Naive thymus-derived CD4-positive, alpha-beta T cell (primary cell): ENCODE data around the gene METTL16. TPM values are rescaled to one million over a fixed set of nuclear protein-coding genes. Genes with fewer than 3 reads are reported as not detected.
"Not testable (repeated sequence)": the region's sequence is repeated elsewhere in the genome, so short reads cannot be mapped to it uniquely, and the experiment has no call there.

ENCODE experiments used
- ATAC-seq: fragments of 150-1000 bp; cut with Tn5 transposase; 2 replicates; pipeline ENCODE4 v1.10.0; 2021; ENCODE audit warnings: mild to moderate bottlenecking, moderate library complexity
- CTCF ChIA-PET: fragments of 350-600 bp; sonication (Branson Sonifier 250); formaldehyde crosslinking; loops from one replicate; lab custom pipeline; 2021; ENCODE audit warnings: antibody characterized with exemption; lab: Charles Lee
- POLR2A ChIA-PET: fragments of 350-600 bp; sonication (Branson Sonifier 250); formaldehyde crosslinking; loops from one replicate; lab custom pipeline; 2021; ENCODE audit warnings: antibody characterized with exemption, inconsistent platforms; lab: Charles Lee
- DNase-seq, 9 donors: peaks; one replicate each; pipeline versions ENCODE4 v3.0.0 to v3.0.0-alpha.2; 2020 to 2022; ENCODE audit warnings: mixed read lengths in 1 of 9
- H3K27ac ChIP-seq: one replicate; pipeline ENCODE4 v1.7.0; 2013; ENCODE audit warnings: mild to moderate bottlenecking, low read depth, low read length, moderate library complexity
- H3K27me3 ChIP-seq, 2 donors: one replicate each; pipeline ENCODE4 v1.7.0; 2013; ENCODE audit warnings: low read length in 2 of 2, mild to moderate bottlenecking in 2 of 2, moderate library complexity in 2 of 2; ENCODE audit not compliant: control insufficient read depth in 2 of 2, insufficient read depth in 2 of 2
- H3K36me3 ChIP-seq, 3 experiments: 1 replicate in 2 of 3; 2 replicates in 1 of 3; pipeline ENCODE4 v1.7.0; 2013; ENCODE audit warnings: low read length in 3 of 3, mild to moderate bottlenecking in 3 of 3, moderate library complexity in 1 of 3; ENCODE audit not compliant: insufficient read depth in 3 of 3, control insufficient read depth in 2 of 3
- H3K4me1 ChIP-seq, 2 donors: one replicate each; pipeline ENCODE4 v1.7.0; 2013; ENCODE audit warnings: low read length in 2 of 2, mild to moderate bottlenecking in 2 of 2, moderate library complexity in 1 of 2; ENCODE audit not compliant: control insufficient read depth in 2 of 2, insufficient read depth in 2 of 2
- H3K4me3 ChIP-seq: 2 replicates; pipeline ENCODE4 v1.7.0; 2013; ENCODE audit warnings: mild to moderate bottlenecking, low read length
- H3K9me3 ChIP-seq, 3 experiments: 1 replicate in 2 of 3; 2 replicates in 1 of 3; pipeline ENCODE4 v1.7.0; 2013; ENCODE audit warnings: low read length in 3 of 3; ENCODE audit not compliant: control insufficient read depth in 2 of 3
- H3K27ac Mint-ChIP-seq, 9 donors: one replicate each; pipeline ENCODE4 v1.8.0; 2020 to 2022; ENCODE audit warnings: mixed read lengths in 9 of 9, mild to moderate bottlenecking in 8 of 9, moderate library complexity in 5 of 9, inconsistent platforms in 2 of 9
- H3K27me3 Mint-ChIP-seq, 5 donors: one replicate each; pipeline ENCODE4 v1.8.0; 2021 to 2022; ENCODE audit warnings: mixed read lengths in 5 of 5, mild to moderate bottlenecking in 1 of 5
- H3K36me3 Mint-ChIP-seq, 5 donors: one replicate each; pipeline ENCODE4 v1.8.0; 2020 to 2022; ENCODE audit warnings: mixed read lengths in 5 of 5, mild to moderate bottlenecking in 3 of 5, inconsistent platforms in 1 of 5
- H3K4me1 Mint-ChIP-seq, 7 donors: one replicate each; pipeline ENCODE4 v1.8.0; 2020 to 2022; ENCODE audit warnings: mixed read lengths in 7 of 7, mild to moderate bottlenecking in 3 of 7, inconsistent platforms in 1 of 7
- H3K4me3 Mint-ChIP-seq, 10 donors: one replicate each; pipeline ENCODE4 v1.8.0; 2020 to 2022; ENCODE audit warnings: mild to moderate bottlenecking in 10 of 10, mixed read lengths in 10 of 10, moderate library complexity in 6 of 10, inconsistent platforms in 2 of 10
- H3K9me3 Mint-ChIP-seq, 11 donors: one replicate each; pipeline ENCODE4 v1.8.0; 2020 to 2022; ENCODE audit warnings: mixed read lengths in 11 of 11, mild to moderate bottlenecking in 4 of 11, inconsistent platforms in 1 of 11, moderate library complexity in 1 of 11
- intact Hi-C, 2 donors: fragments of 100-400 bp; cut with micrococcal nuclease; formaldehyde crosslinking; loops; one replicate each; pipeline ENCODE4 v1.15.1; 2023
- polyA plus RNA-seq, 2 donors: library from polyadenylated mRNA; unstranded; fragments of 300-500 nt; fragmentation: Illumina TruSeq; gene quantifications; one replicate each; pipeline ENCODE4 v1.2.3, GENCODE V29; 2021
- total RNA-seq, 6 experiments: library from RNA in 5 of 6; stranded (reverse) in 5 of 6; gene quantifications; 1 replicate in 5 of 6; 2 replicates in 1 of 6; pipeline ENCODE4 v1.2.3 and lab custom pipeline; 2021 to 2026

METTL16 gene
- total and polyA plus RNA-seq, 7 experiments from 2014 or later = 21.0 to 67.7 (median 37.0) TPM

GRCh38 chr17:2445638-2446037 is 66.0 kb downstream of the METTL16 start:
- Mint-ChIP-seq H3K4me1 (peaks cover 0 to 8% (median 4%) of the 10 kb centered on the region in 7 donors), H3K9me3 (peaks cover 0 to 8% (median 0%) of the 10 kb centered on the region in 11 donors), H3K27ac (no peak overlapping the region), H3K27me3 (no peaks in the 10 kb centered on the region), H3K4me3 (no peak overlapping the region), H3K36me3 (peaks cover 4 to 26% (median 25%) of the 10 kb centered on the region in 5 donors)
- peaks cover 0 to 4% (median 0%) of the 10 kb centered on the region in 3 experiments for H3K9me3 ChIP-seq
- CTCF ChIA-PET = no interaction called here
- no peaks in the 10 kb centered on the region for H3K27me3 ChIP-seq
- DNase-seq (no peak), ATAC-seq (no peak)
- H3K36me3 ChIP-seq = peaks cover 5 to 11% (median 6%) of the 10 kb centered on the region in 3 experiments
- intact Hi-C loops = no loop called here
- H3K27ac ChIP-seq = no peak overlapping the region
- H3K4me1 ChIP-seq = no peaks in the 10 kb centered on the region
- POLR2A ChIA-PET = no interaction called here
- H3K4me3 ChIP-seq = no peak overlapping the region

GRCh38 chr17:2444382-2444781 is 67.3 kb downstream of the METTL16 start:
- Mint-ChIP-seq H3K4me1 (peaks cover 0 to 8% (median 2%) of the 10 kb centered on the region in 7 donors), H3K4me3 (no peak overlapping the region), H3K27ac (peak overlapping the region in 1 of 9 donors; percentile 33), H3K9me3 (peaks cover 0 to 8% (median 0%) of the 10 kb centered on the region in 11 donors), H3K36me3 (peaks cover 4 to 30% (median 22%) of the 10 kb centered on the region in 5 donors), H3K27me3 (no peaks in the 10 kb centered on the region)
- Histone ChIP-seq H3K27ac (no peak overlapping the region), H3K9me3 (peaks cover 0 to 4% (median 0%) of the 10 kb centered on the region in 3 experiments), H3K4me3 (no peak overlapping the region), H3K27me3 (no peaks in the 10 kb centered on the region), H3K4me1 (no peaks in the 10 kb centered on the region), H3K36me3 (peaks cover 5 to 16% (median 6%) of the 10 kb centered on the region in 3 experiments)
- no peak for DNase-seq
- ATAC-seq = no peak
- ChIA-PET POLR2A (interaction anchor here (0.6 kb wide), 1 partner anchor 227 kb away, joined by 3 read pairs; no protein-coding TSS in a partner anchor), CTCF (no interaction called here)
- intact Hi-C loops = no loop called here

- ChIA-PET POLR2A (interaction anchor here (0.6 kb wide), 1 partner anchor 84 kb away, joined by 3 read pairs; no protein-coding TSS in a partner anchor), CTCF (no interaction called here)
- ATAC-seq (no peak), DNase-seq (no peak)
- H3K4me1 Mint-ChIP-seq = peaks cover 0 to 8% (median 0%) of the 10 kb centered on the region in 7 donors
- H3K4me1 ChIP-seq = no peaks in the 10 kb centered on the region
- H3K36me3 ChIP-seq = peaks cover 11 to 35% (median 12%) of the 10 kb centered on the region in 3 experiments
- no peaks in the 10 kb centered on the region for H3K27me3 ChIP-seq
- H3K27ac ChIP-seq = no peak overlapping the region
- intact Hi-C loops = no loop called here
- peaks cover 0 to 8% (median 0%) of the 10 kb centered on the region in 11 donors for H3K9me3 Mint-ChIP-seq
- no peak overlapping the region for H3K4me3 Mint-ChIP-seq
- no peak overlapping the region for H3K4me3 ChIP-seq
- H3K27me3 Mint-ChIP-seq = no peaks in the 10 kb centered on the region
- H3K9me3 ChIP-seq = peaks cover 0 to 4% (median 0%) of the 10 kb centered on the region in 3 experiments
- H3K27ac Mint-ChIP-seq = peak overlapping the region in 2 of 9 donors; percentile 1 to 71
- peaks cover 4 to 34% (median 24%) of the 10 kb centered on the region in 5 donors for H3K36me3 Mint-ChIP-seq
These were observed 69.5 kb downstream of the METTL16 start for GRCh38 chr17:2442166-2442565.

- Mint-ChIP-seq H3K9me3 (peaks cover 0 to 3% (median 0%) of the 10 kb centered on the region in 11 donors), H3K36me3 (peaks cover 5 to 37% (median 22%) of the 10 kb centered on the region in 5 donors), H3K4me1 (peaks cover 0 to 5% (median 2%) of the 10 kb centered on the region in 7 donors), H3K27ac (no peak overlapping the region), H3K27me3 (no peaks in the 10 kb centered on the region), H3K4me3 (no peak overlapping the region)
- ChIA-PET CTCF (no interaction called here), POLR2A (interaction anchor here (0.6 kb wide), 1 partner anchor 12 kb away, joined by 3 read pairs; no protein-coding TSS in a partner anchor)
- no peak overlapping the region for H3K27ac ChIP-seq
- H3K9me3 ChIP-seq = no peaks in the 10 kb centered on the region
- peaks cover 11 to 43% (median 13%) of the 10 kb centered on the region in 3 experiments for H3K36me3 ChIP-seq
- no peaks in the 10 kb centered on the region for H3K27me3 ChIP-seq
- DNase-seq = no peak
- intact Hi-C loops = no loop called here
- no peaks in the 10 kb centered on the region for H3K4me1 ChIP-seq
- ATAC-seq = no peak
- no peak overlapping the region for H3K4me3 ChIP-seq
These were observed 70.8 kb downstream of the METTL16 start for GRCh38 chr17:2440930-2441329.

GRCh38 chr17:2439997-2440396 is 71.7 kb downstream of the METTL16 start:
- peak; percentile 79 for ATAC-seq
- H3K4me1 Mint-ChIP-seq, H3K4me3 ChIP-seq, intact Hi-C loops, DNase-seq, H3K4me1 ChIP-seq, H3K27me3 ChIP-seq, H3K4me3 Mint-ChIP-seq, H3K27me3 Mint-ChIP-seq, H3K9me3 ChIP-seq, H3K9me3 Mint-ChIP-seq, H3K27ac ChIP-seq, H3K27ac Mint-ChIP-seq, POLR2A ChIA-PET: not testable (repeated sequence)
- peaks cover 4 to 40% (median 20%) of the 10 kb centered on the region in 5 donors for H3K36me3 Mint-ChIP-seq
- peaks cover 11 to 53% (median 20%) of the 10 kb centered on the region in 3 experiments for H3K36me3 ChIP-seq
- CTCF ChIA-PET = interaction anchor here (0.7 kb wide), 1 partner anchor 41 kb away, joined by 5 read pairs; no protein-coding TSS in a partner anchor

- ATAC-seq = peak; percentile 68
- H3K4me1 Mint-ChIP-seq = peaks cover 0 to 5% (median 3%) of the 10 kb centered on the region in 7 donors
- CTCF ChIA-PET = no interaction called here
- DNase-seq = no peak
- intact Hi-C loops = no loop called here
- peaks cover 0 to 3% (median 0%) of the 10 kb centered on the region in 11 donors for H3K9me3 Mint-ChIP-seq
- Histone ChIP-seq H3K9me3 (no peaks in the 10 kb centered on the region), H3K4me1 (no peaks in the 10 kb centered on the region), H3K27ac (no peak overlapping the region), H3K36me3 (peaks cover 11 to 61% (median 22%) of the 10 kb centered on the region in 3 experiments), H3K27me3 (no peaks in the 10 kb centered on the region), H3K4me3 (no peak overlapping the region)
- POLR2A ChIA-PET = no interaction called here
- H3K36me3 Mint-ChIP-seq = peaks cover 4 to 42% (median 19%) of the 10 kb centered on the region in 5 donors
- H3K27me3 Mint-ChIP-seq = no peaks in the 10 kb centered on the region
- H3K4me3 Mint-ChIP-seq = no peak overlapping the region
- H3K27ac Mint-ChIP-seq = no peak overlapping the region
These were observed 72.9 kb downstream of the METTL16 start for GRCh38 chr17:2438823-2439222.
